GM19035 (cell line): ENCODE data around the gene METTL26.

Experiments
- ATAC-seq: cut with Tn5 transposase; IDR thresholded peaks from one replicate; pipeline ENCODE4 v1.9.1; 2021; ENCODE audit not compliant: unreplicated experiment

The METTL26 gene

GRCh38 chr16:660459-661183 lies 24.5 kb upstream of the METTL26 start:
- peak; percentile 52 for ATAC-seq

- ATAC-seq: no peak
Observed at GRCh38 chr16:660132-660458, 24.0 kb upstream of the METTL26 start.

- no peak for ATAC-seq
Observed at GRCh38 chr16:659618-660017, 23.5 kb upstream of the METTL26 start.

- ATAC-seq: no peak
Observed at GRCh38 chr16:658679-659571, 22.8 kb upstream of the METTL26 start.

- no peak for ATAC-seq
Observed at GRCh38 chr16:657487-657886, 21.4 kb upstream of the METTL26 start.

- ATAC-seq: no peak
Observed at GRCh38 chr16:654034-654433, 17.9 kb upstream of the METTL26 start.

- ATAC-seq: no peak
Observed at GRCh38 chr16:652454-653305, 16.6 kb upstream of the METTL26 start.

GRCh38 chr16:651844-652243 lies 15.7 kb upstream of the METTL26 start:
- ATAC-seq: no peak

GRCh38 chr16:649631-650030 lies 13.5 kb upstream of the METTL26 start:
- ATAC-seq: peak; percentile 12

- ATAC-seq: peak; percentile 78
Observed at GRCh38 chr16:648781-649589, 12.9 kb upstream of the METTL26 start, which contains the start of gene WDR90. Gene WDR90, plus strand, starts transcription at chr16:649365. Its CDS starts 52 bp downstream, at chr16:649417.

- no peak for ATAC-seq
Observed at GRCh38 chr16:648071-648780, 12.1 kb upstream of the METTL26 start.

- no peak for ATAC-seq
Observed at GRCh38 chr16:647173-647902, 11.2 kb upstream of the METTL26 start.

GRCh38 chr16:646679-647172 lies 10.6 kb upstream of the METTL26 start:
- no peak for ATAC-seq

- ATAC-seq: no peak
Observed at GRCh38 chr16:645852-646678, 10.0 kb upstream of the METTL26 start.

GRCh38 chr16:644556-644955 lies 8.5 kb upstream of the METTL26 start:
- no peak for ATAC-seq

- ATAC-seq: no peak
Observed at GRCh38 chr16:643050-643368, 6.9 kb upstream of the METTL26 start.

GRCh38 chr16:642189-643049 lies 6.3 kb upstream of the METTL26 start:
- ATAC-seq: peak; percentile 41
